Tibial nerve (tissue), 4 donors: ENCODE data around the gene SRSF7.
"Not testable (repeated sequence)": the region's sequence is repeated elsewhere in the genome, so short reads cannot be mapped to it uniquely, and the experiment has no call there.

ENCODE experiments used
- EP300 ChIP-seq, 2 donors: sonication (generic); formaldehyde crosslinking; IDR thresholded peaks; one replicate each; pipeline ENCODE4 v1.6.1; 2017; ENCODE audit warnings: antibody characterized with exemption in 2 of 2, mild to moderate bottlenecking in 1 of 2
- POLR2A ChIP-seq, 2 donors: fragments of 450-650 bp; IDR thresholded peaks; one replicate each; pipeline ENCODE4 v1.6.1; 2017; ENCODE audit warnings: antibody characterized with exemption in 2 of 2, mild to moderate bottlenecking in 2 of 2, moderate library complexity in 2 of 2
- TF ChIP-seq, protein P1 (sequence below), 5 experiments: fragments of 200-600 bp in 3 of 5; fragments of 450-650 bp in 2 of 5; sonication (generic) in 3 of 5; IDR thresholded peaks; one replicate each; pipeline ENCODE4 v1.5.1; 2016 to 2019; ENCODE audit warnings: antibody characterized with exemption in 5 of 5, mild to moderate bottlenecking in 3 of 5, moderate library complexity in 2 of 5

- TF ChIP-seq, protein P1, sequence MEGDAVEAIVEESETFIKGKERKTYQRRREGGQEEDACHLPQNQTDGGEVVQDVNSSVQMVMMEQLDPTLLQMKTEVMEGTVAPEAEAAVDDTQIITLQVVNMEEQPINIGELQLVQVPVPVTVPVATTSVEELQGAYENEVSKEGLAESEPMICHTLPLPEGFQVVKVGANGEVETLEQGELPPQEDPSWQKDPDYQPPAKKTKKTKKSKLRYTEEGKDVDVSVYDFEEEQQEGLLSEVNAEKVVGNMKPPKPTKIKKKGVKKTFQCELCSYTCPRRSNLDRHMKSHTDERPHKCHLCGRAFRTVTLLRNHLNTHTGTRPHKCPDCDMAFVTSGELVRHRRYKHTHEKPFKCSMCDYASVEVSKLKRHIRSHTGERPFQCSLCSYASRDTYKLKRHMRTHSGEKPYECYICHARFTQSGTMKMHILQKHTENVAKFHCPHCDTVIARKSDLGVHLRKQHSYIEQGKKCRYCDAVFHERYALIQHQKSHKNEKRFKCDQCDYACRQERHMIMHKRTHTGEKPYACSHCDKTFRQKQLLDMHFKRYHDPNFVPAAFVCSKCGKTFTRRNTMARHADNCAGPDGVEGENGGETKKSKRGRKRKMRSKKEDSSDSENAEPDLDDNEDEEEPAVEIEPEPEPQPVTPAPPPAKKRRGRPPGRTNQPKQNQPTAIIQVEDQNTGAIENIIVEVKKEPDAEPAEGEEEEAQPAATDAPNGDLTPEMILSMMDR (IDR thresholded peaks at IDR 0.05): not testable (repeated sequence)
- not testable (repeated sequence) for TF ChIP-seq POLR2A, EP300 (IDR thresholded peaks at IDR 0.05)
Measured at GRCh38 chr2:38792321-38792720, 41.2 kb upstream of the SRSF7 start.
